Activated naive CD4-positive, alpha-beta T cell treated with anti-CD3 and anti-CD28 coated beads, Interleukin-2, amount 10 ng/mL, durations not matched to agents 7 days and 5 days (primary cell): ENCODE data around the gene HNRNPH3.
"Not testable (repeated sequence)": the region's sequence is repeated elsewhere in the genome, so short reads cannot be mapped to it uniquely, and the experiment has no call there.

Experiments
- CTCF ChIA-PET: fragments of 350-600 bp; sonication (Branson Sonifier 250); formaldehyde crosslinking; loops from one replicate; lab custom pipeline; 2021; ENCODE audit warnings: antibody characterized with exemption; lab: Charles Lee
- DNase-seq: peaks from one replicate; pipeline ENCODE4 v3.0.0-alpha.2; 2020
- H3K27ac Mint-ChIP-seq: one replicate; pipeline ENCODE4 v1.8.0; 2021; ENCODE audit warnings: mild to moderate bottlenecking, moderate library complexity, mixed read lengths
- H3K27me3 Mint-ChIP-seq: one replicate; pipeline ENCODE4 v1.8.0; 2021; ENCODE audit warnings: mild to moderate bottlenecking, mixed read lengths
- H3K36me3 Mint-ChIP-seq: one replicate; pipeline ENCODE4 v1.8.0; 2021; ENCODE audit warnings: mixed read lengths
- H3K4me1 Mint-ChIP-seq: one replicate; pipeline ENCODE4 v1.8.0; 2021; ENCODE audit warnings: mixed read lengths
- H3K4me3 Mint-ChIP-seq: one replicate; pipeline ENCODE4 v1.8.0; 2021; ENCODE audit warnings: mild to moderate bottlenecking, moderate library complexity, mixed read lengths
- H3K9me3 Mint-ChIP-seq: one replicate; pipeline ENCODE4 v1.8.0; 2021; ENCODE audit warnings: mixed read lengths

HNRNPH3 gene

DNA sequence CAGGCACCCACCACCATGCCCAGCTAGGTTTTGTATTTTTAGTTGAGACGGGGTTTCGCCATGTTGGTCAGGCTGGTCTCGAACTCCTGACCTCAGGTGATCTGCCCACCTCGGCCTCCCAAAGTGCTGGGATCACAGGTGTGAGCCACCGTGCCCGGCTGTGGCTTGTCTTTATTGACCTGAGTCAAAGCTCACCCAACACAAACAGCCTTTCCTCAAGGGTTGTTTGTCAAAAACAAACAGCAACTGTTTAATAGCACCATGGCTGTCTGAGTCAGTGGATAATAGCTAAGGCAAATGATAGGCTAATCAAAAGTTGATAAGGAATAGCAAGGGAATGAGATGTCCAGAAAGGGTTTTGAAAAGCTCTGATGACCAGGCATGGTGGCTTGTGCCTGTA is 16.9 kb upstream of the HNRNPH3 start:
- not testable (repeated sequence) for H3K27ac Mint-ChIP-seq, H3K27me3 Mint-ChIP-seq, H3K4me3 Mint-ChIP-seq, DNase-seq, H3K36me3 Mint-ChIP-seq
- H3K4me1 Mint-ChIP-seq: peaks cover 14% of the 10 kb centered on the region
- CTCF ChIA-PET: interaction anchor here (1.2 to 4.1 kb wide), 4 partner anchors 12 to 158 kb away, joined by 4 to 18 read pairs (median 5); no protein-coding TSS in a partner anchor
- peaks cover 16% of the 10 kb centered on the region for H3K9me3 Mint-ChIP-seq

DNA sequence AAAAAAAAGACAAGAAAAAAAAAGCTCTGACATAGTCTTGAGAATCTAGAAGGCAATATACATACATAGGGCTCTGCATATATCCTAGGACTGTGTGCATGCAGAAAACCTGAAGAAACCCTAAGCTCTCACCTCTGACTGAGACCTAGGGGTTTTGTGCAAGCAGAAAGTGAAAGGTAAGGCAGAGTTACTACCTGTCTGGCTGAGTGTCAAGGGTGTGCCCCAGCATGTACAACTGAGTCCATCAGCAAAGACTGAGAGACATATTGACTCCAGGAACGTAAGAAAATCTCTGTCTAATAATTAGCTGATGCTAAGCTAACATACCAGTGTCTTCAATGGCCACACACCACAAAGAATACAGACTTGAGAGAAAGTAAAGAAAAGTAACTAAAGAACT is 16.3 kb upstream of the HNRNPH3 start:
- Mint-ChIP-seq H3K9me3 (peaks cover 16% of the 10 kb centered on the region), H3K36me3 (peaks cover 7% of the 10 kb centered on the region), H3K4me3 (no peak overlapping the region), H3K4me1 (peaks cover 14% of the 10 kb centered on the region), H3K27me3 (peaks cover 5% of the 10 kb centered on the region), H3K27ac (peak overlapping the region; percentile 9)
- CTCF ChIA-PET: interaction anchor here (1.2 kb wide), 2 partner anchors 15 to 158 kb away, joined by 4 read pairs; no protein-coding TSS in a partner anchor
- DNase-seq: no peak

- Mint-ChIP-seq H3K36me3 (peaks cover 7% of the 10 kb centered on the region), H3K27ac (no peak overlapping the region), H3K4me3 (no peak overlapping the region), H3K27me3 (peaks cover 5% of the 10 kb centered on the region), H3K9me3 (peaks cover 16% of the 10 kb centered on the region), H3K4me1 (peaks cover 14% of the 10 kb centered on the region)
- no peak for DNase-seq
- CTCF ChIA-PET: no interaction called here
Measured at GRCh38 chr10:68318331-68319059, 13.4 kb upstream of the HNRNPH3 start.

- CTCF ChIA-PET, H3K9me3 Mint-ChIP-seq, H3K27me3 Mint-ChIP-seq, DNase-seq, H3K4me1 Mint-ChIP-seq, H3K27ac Mint-ChIP-seq, H3K36me3 Mint-ChIP-seq, H3K4me3 Mint-ChIP-seq: not testable (repeated sequence)
Measured at GRCh38 chr10:68324396-68324795, 7.5 kb upstream of the HNRNPH3 start.

- Mint-ChIP-seq H3K27ac (peak overlapping the region; percentile 2), H3K27me3 (peaks cover 14% of the 10 kb centered on the region), H3K9me3 (no peaks in the 10 kb centered on the region), H3K4me1 (peaks cover 26% of the 10 kb centered on the region), H3K4me3 (no peak overlapping the region), H3K36me3 (peaks cover 13% of the 10 kb centered on the region)
- CTCF ChIA-PET: interaction anchor here (0.7 kb wide), 1 partner anchor 311 kb away, joined by 3 read pairs; no protein-coding TSS in a partner anchor
- DNase-seq: no peak
Measured at GRCh38 chr10:68327889-68328786, 3.7 kb upstream of the HNRNPH3 start.

GRCh38 chr10:68329506-68329861 is 2.4 kb upstream of the HNRNPH3 start:
- H3K27me3 Mint-ChIP-seq: peaks cover 14% of the 10 kb centered on the region
- H3K27ac Mint-ChIP-seq: peak overlapping the region; percentile 38
- no peak overlapping the region for H3K4me3 Mint-ChIP-seq
- CTCF ChIA-PET: interaction anchor here (0.6 to 1.2 kb wide), 3 partner anchors 15 to 277 kb away, joined by 3 to 4 read pairs (median 3); no protein-coding TSS in a partner anchor
- DNase-seq: no peak
- H3K9me3 Mint-ChIP-seq: no peaks in the 10 kb centered on the region
- H3K36me3 Mint-ChIP-seq: peaks cover 24% of the 10 kb centered on the region
- peaks cover 32% of the 10 kb centered on the region for H3K4me1 Mint-ChIP-seq

DNA sequence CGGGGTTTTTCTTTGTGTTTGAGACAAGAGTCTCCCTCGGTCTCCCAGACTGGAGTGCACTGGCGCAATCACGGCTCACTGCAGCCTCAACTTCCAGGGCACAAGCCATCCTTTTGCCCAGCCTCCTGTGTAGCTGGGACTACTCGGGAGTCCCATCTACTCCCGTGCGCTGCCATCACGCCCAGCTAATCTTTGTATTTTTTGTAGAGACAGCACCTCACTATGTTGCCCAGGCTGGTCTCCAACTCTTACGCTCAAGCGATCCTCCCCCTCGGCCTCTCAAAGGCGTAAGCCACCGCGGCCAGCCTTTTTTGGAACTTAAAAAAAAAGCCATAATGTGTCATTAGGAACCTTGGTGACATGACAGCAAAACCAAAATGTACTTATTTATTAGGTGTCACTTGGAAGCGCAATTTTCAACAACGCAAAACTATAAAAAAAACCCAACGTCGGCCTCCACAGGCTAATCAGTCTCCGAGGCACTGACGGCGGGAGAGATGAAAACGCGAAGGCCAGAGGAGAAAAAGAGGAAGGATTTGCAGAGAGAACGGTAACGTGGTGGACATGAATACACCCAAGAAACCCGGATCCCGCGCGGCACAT is 911 bp upstream of the HNRNPH3 start:
- peak overlapping the region; percentile 100 for H3K27ac Mint-ChIP-seq
- peaks cover 37% of the 10 kb centered on the region for H3K36me3 Mint-ChIP-seq
- no peaks in the 10 kb centered on the region for H3K9me3 Mint-ChIP-seq
- peaks cover 46% of the 10 kb centered on the region for H3K4me1 Mint-ChIP-seq
- CTCF ChIA-PET: interaction anchor here (1.2 to 1.9 kb wide), 2 partner anchors 16 to 17 kb away, joined by 4 to 5 read pairs; no protein-coding TSS in a partner anchor
- peak; percentile 26 for DNase-seq
- peaks cover 14% of the 10 kb centered on the region for H3K27me3 Mint-ChIP-seq
- peak overlapping the region; percentile 100 for H3K4me3 Mint-ChIP-seq

- peaks cover 60% of the 10 kb centered on the region for H3K4me1 Mint-ChIP-seq
- H3K4me3 Mint-ChIP-seq: peak within 1 kb of the TSS; percentile 100
- H3K27me3 Mint-ChIP-seq: peaks cover 14% of the 10 kb centered on the region
- no peaks in the 10 kb centered on the region for H3K9me3 Mint-ChIP-seq
- DNase-seq: peak; percentile 72
- peaks cover 46% of the 10 kb centered on the region for H3K36me3 Mint-ChIP-seq
- CTCF ChIA-PET: interaction anchor here (0.8 to 2.2 kb wide), 6 partner anchors 15 to 120 kb away, joined by 3 to 9 read pairs (median 4); partner anchors contain the start of gene RUFY2
- peak within 1 kb of the TSS; percentile 100 for H3K27ac Mint-ChIP-seq
Measured at GRCh38 chr10:68332259-68333057, 594 bp downstream of the HNRNPH3 start, which contains the start of gene PBLD. TSS of gene PBLD (minus strand) at chr10:68332928. CDS start at chr10:68306844, 26,084 bp downstream.

GRCh38 chr10:68333058-68333395 is 1.2 kb downstream of the HNRNPH3 start:
- Mint-ChIP-seq H3K4me1 (peaks cover 65% of the 10 kb centered on the region), H3K27me3 (peaks cover 14% of the 10 kb centered on the region), H3K9me3 (no peaks in the 10 kb centered on the region), H3K27ac (peak overlapping the region; percentile 100), H3K36me3 (peaks cover 50% of the 10 kb centered on the region), H3K4me3 (peak overlapping the region; percentile 100)
- DNase-seq: no peak
- CTCF ChIA-PET: interaction anchor here (0.7 to 2.2 kb wide), 6 partner anchors 15 to 120 kb away, joined by 3 to 9 read pairs (median 4); partner anchors contain the start of gene RUFY2

DNA sequence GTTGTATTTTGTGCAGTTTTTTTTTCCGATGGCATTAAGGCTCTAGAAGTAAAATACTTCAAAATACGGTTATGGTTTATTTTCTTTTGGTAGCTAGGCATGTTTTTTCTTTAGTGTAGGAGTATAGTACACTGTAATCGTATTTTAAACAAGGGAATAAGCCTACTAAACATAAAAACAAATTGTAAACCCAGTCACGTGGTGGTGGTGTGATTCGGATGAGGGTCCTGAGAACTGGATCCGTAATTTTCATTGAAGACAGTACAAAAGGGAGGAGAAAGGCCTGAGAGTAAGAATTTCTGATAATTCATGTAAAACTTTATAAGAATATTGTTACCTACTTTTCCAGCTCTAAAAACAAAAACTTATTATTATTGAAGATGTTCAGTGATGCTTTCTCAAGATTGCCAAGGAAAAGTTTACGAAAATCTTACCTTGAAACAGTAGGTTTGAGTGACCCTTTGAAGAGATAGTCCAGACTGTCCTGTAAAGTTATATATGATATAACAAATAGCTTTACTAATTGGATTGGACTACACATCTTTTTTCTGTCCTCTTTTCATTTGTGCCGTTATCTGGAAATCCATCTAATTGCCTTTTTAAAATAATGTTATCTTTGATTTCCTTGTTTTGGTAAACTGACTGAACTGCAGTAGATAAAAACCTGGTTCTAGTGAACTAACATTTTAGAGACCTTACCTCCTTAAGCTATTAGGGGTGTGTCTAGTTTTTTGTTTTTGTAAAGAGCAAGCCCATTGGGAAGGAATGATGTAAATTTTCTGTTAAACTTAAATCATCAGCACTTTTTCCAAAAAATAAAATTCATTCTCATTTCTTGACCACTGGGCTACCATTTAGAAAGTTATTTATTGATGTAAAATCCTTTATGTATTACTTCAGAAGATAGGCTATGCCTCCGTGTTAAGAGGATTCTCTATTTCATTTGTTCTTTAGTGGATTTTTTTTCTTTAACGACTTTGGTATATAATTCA is 1.9 kb downstream of the HNRNPH3 start:
- CTCF ChIA-PET: interaction anchor here (0.6 to 2.2 kb wide), 7 partner anchors 14 to 177 kb away, joined by 3 to 9 read pairs (median 3); partner anchors contain the start of gene RUFY2
- peaks cover 63% of the 10 kb centered on the region for H3K4me1 Mint-ChIP-seq
- peaks cover 14% of the 10 kb centered on the region for H3K27me3 Mint-ChIP-seq
- H3K9me3 Mint-ChIP-seq: no peaks in the 10 kb centered on the region
- H3K36me3 Mint-ChIP-seq: peaks cover 54% of the 10 kb centered on the region
- peak overlapping the region; percentile 100 for H3K27ac Mint-ChIP-seq
- DNase-seq: no peak
- H3K4me3 Mint-ChIP-seq: peak overlapping the region; percentile 100

DNA sequence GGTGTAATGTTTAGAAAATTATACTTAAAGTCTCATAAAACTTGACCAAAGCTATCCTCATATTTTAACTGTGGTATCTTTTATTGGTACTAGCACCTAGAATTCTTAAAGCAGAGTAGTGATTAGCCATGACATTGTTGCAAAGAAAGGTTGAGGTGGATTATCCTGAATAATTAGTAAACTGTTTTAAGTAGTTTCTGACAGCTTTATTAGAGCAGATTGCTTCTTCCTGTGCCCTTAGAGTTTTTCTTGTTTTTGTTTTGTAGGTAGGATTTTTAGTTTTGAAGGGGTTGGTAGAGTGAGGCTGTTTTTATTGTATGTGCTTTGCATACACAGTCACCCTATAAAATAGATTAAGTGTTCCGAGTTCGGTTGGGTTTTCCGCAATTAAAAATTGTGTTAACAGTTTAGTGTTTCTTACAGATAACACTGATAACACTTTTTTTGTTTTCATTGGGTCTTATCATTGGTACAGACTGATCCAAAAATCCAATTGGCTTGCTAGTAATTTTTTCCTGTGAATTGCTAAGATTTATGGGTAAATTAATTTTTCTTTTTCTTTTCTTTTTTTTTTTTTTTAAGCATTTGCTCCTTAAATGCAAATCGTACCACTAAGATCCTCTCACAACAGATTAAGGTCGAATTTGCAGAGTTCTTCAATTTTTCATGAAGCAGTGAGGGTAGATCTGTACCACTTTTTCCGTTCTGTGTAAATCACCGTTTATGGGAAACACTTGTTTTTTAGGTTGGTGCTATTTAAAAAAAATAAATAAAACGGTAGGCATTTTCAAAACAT is 3.0 kb downstream of the HNRNPH3 start:
- peaks cover 63% of the 10 kb centered on the region for H3K36me3 Mint-ChIP-seq
- DNase-seq: no peak
- peak overlapping the region; percentile 100 for H3K27ac Mint-ChIP-seq
- no peaks in the 10 kb centered on the region for H3K9me3 Mint-ChIP-seq
- CTCF ChIA-PET: interaction anchor here (2.0 to 2.2 kb wide), 2 partner anchors 13 to 122 kb away, joined by 8 to 9 read pairs; no protein-coding TSS in a partner anchor
- H3K4me1 Mint-ChIP-seq: peaks cover 59% of the 10 kb centered on the region
- peak overlapping the region; percentile 100 for H3K4me3 Mint-ChIP-seq
- peaks cover 14% of the 10 kb centered on the region for H3K27me3 Mint-ChIP-seq
